ENCODE results near the gene R3HDM2.

Gene R3HDM2

DNA sequence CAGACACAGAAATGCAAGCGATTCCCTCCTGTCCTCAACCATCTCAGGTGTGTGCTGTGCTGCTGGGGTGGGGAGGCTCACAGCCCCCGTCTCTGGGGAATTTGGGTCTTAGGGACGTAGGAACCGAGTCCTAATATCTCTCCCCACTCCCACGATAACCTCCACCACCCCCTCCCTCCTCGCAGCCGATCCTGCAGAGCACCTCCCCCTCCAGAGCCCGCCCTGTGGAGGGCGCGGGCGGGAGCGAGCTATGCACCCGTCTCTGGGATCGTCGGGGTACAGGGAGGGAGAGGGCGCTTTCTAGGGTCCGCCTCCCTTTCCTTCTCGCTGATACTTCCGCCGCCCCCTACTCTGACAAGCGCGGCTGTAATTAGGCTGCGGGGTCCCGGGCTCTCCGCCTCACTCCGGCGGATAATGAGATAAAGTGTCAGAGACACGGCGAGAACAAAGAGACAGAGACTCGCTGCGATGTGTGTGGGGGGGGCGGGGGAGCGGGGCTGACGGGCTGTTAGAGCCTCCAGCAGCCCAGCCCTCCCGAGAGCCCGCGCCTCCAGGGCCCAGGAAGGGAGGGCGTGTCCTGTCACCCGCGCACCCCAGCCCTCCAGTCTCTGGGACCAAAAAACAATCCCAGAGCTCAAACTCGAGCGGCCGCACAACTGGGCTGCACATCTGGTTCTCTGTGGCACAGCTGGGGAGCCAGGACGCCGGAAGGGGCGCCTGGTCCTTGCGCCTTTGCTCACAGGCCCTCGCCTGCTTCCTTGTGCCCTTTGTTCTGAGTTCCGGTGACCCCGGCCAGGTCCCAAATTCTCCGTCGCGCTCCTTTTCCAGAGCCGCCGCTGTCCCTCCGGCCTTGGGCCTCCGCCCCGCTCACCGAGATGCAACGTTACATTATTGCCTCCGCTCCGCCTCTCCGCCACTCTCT lies 192.7 kb downstream of the R3HDM2 start:
- no peak for DNase-seq

DNA sequence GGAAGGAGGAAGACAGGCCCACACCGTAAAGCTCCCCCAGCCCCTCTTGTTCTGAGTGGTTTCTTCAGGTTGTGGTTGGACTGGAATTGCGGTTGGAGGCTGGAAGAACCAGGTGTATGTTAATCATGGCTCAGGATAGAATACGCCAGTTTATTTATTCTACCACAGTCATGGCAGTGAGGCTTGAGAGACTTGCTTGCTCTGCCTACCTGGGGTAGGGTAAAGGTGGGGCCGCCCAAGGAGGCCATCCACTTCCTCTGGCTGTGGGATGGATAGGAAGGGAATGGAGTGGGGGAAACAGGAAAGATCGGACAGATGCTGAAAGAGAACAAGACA lies 193.3 kb downstream of the R3HDM2 start:
- no peak for DNase-seq

DNA sequence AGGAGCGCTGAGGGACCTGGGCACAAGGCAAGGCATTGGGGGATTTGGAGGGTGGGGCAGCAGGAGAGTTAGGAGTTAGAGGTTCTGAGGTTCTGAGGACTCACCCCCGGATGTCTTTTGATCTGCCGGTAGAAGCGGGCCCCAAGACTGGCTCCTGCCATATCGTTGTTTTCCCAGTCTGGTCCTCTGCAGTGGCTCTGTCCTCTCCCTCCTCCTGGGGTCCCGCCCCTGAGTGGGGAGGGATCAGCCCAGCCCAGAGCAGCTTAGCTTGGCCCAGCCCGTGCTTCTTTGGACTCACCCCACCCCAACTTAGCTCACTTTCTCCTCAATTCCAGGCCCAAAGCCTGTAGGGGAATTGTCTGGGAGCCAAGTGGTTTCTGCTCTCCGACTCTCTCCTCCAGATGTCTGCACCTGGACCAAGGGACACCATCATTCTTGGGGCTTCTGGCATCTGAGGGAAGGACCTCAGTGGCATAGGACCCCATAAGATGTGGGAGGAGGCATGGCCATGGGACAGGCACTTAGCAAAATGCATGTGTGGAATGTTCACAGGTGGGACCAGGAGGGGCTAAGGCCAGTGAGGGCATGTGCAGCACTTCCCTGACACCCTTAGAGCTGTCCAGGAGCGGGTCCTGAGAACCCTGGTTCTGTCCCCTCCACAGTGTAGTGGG lies 193.8 kb downstream of the R3HDM2 start:
- DNase-seq, result no peak

DNA sequence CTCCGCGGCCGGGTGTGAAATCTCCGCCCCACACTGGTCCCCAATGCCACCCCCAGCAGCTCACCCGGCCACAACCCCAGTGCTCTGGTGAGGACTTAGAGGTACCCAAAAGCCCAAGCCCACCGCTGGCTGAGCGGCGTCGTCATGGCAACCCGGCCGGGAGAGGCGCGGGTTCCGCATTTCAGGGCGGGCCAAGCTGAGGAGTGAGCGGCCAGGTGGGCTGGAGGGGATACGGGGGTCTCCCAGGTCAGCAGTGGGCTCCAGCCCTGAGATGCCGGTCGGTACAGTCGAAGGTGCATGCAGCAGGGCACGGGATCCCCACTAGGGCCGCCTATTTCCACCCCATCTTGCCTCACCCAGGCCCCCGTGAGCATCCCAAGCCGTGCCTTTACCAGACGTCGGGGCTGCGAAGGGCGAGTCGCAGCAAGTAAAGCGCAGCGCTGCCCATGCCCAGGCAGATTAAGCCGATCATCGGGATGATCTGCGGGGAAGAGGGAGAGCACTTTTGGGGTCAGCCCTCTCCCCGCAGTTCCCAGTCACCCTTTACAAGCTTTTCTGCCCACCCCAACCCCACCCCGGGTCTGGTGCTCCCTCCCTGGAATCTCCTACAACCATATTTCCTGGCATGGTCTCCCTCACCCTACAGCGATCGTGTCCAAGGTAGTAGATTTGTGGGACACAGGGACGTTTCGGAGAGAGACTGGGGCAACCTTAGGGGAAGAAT lies 194.5 kb downstream of the R3HDM2 start:
- no peak for DNase-seq

DNA sequence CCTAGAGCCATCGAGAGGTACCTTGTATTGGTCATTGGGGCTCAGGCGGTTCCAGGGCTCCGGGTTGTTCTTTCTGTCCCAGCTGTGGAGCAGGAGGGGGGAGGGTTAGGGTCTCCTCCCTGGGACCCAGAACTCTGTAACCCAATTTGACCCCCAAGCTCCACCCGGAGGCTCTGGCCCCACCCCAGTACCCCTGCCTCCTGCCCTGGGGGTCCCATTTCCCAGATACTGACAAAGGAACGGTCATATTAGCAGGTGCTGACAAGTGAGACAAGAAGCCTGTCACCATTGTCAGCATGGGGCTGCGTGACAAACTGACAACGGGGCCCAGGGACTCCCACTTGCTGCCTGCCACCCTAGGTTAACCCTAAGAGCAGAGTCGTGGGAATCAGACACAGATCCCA lies 195.1 kb downstream of the R3HDM2 start:
- no peak for DNase-seq

DNA sequence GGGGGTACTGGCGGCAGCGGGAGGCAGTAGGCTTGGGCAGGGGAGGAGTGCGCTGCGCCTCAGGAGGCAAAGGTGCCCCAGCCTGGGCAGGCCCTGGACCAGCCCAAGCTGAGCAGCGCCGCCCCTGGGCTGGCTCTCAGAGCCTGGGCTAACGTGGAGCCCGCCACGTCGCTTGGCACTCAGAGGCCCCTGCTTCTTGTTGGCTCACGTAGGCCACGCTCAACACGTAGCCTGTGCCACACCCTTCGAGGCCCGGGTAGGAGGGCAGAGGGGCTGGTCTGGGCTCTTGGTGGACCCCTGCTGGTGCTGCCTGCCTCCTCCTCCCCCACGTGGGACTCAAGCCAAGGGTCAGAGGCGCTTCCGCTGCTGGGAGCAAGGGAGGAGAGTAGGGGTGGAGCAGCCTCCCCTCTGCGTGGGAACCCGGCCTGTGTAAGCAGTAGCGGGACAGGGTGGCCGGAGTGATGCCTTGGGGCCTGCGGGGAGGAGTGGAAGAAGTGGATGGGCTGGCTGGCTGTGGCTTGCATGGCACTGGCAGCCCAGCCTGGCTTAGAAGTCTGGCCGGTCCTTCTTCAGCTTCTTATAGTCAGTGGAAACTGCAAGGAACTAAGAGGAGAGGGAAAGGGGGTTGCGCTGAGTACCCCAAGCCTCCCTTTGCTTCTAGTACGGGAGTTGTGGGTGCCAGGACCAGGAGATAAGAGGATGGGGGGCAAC lies 195.7 kb downstream of the R3HDM2 start:
- DNase-seq, result no peak

DNA sequence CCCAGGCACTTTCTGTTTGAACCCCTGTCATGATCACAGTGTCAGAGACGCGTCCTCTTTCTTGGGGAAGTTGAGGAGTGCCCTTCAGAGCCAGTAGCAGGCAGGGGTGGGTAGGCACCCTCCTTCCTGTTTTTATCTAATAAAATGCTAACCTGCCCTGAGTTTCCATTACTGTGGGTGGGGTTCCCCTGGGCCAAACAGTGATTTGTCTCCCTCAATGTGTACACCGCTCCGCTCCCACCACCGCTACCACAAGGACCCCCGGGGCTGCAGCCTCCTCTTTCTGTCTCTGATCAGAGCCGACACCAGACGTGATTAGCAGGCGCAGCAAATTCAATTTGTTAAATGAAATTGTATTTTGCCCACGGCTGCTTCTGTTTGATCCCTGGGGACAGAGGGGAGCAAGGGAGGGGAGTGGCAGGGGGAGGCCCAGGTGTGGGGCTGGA lies 196.2 kb downstream of the R3HDM2 start:
- no peak for DNase-seq

DNA sequence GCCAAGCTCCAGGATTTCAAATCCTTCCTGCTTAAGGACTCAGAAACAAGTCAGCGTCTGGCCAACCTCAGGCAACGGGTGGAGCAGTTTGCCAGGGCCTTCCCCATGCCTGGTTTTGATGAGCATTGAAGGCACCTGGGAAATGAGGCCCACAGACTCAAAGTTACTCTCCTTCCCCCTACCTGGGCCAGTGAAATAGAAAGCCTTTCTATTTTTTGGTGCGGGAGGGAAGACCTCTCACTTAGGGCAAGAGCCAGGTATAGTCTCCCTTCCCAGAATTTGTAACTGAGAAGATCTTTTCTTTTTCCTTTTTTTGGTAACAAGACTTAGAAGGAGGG lies 196.6 kb downstream of the R3HDM2 start:
- no peak for DNase-seq

DNA sequence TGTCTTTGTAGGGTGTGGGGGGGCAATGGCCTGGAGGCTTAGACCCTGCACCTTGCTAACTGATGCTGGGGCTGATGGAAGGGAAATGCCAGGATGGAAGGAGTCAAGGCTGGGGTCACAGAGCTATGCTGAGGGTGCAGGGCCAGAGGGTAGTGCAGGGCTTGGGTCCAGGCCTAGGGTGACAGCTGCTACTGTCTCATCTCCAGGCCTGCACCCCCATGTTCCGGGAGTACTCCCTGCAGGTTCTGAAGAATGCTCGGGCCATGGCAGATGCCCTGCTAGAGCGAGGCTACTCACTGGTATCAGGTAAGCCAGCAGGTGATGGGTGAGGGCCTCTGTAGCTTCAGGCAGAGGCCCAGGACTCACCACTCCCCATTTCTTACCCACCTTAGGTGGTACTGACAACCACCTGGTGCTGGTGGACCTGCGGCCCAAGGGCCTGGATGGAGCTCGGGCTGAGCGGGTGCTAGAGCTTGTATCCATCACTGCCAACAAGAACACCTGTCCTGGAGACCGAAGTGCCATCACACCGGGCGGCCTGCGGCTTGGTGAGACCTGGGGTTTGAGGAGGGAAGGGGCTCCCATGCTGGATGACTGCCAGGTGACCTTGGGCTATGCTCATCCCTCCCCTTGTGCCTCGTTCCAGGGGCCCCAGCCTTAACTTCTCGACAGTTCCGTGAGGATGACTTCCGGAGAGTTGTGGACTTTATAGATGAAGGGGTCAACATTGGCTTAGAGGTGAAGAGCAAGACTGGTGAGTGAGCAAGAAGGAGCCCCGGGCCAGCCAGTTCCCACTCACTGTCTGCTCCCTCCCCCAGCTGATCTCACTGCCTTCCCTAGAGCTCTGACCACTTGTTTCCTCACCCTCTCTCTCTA lies 197.2 kb downstream of the R3HDM2 start:
- no peak for DNase-seq

DNA sequence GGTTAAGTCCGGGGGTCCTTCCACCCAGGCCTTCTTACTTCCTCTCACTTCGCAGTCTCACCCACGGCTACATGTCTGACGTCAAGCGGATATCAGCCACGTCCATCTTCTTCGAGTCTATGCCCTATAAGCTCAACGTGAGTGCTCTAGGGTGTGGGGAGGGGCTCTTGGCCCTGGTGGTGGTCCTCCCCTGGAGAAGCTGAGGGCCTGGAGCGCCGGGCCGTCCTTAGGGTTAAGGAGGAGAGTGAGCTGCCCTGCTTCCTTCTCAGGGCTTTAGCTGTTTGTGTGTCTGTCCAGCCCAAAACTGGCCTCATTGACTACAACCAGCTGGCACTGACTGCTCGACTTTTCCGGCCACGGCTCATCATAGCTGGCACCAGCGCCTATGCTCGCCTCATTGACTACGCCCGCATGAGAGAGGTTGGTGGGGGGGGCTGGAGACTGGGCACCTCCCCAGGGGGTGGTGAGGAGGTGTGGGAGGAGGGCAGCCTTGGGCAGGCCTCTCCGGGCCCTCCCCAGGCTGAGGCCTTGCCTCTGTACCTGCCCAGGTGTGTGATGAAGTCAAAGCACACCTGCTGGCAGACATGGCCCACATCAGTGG lies 198.6 kb downstream of the R3HDM2 start:
- no peak for DNase-seq

DNA sequence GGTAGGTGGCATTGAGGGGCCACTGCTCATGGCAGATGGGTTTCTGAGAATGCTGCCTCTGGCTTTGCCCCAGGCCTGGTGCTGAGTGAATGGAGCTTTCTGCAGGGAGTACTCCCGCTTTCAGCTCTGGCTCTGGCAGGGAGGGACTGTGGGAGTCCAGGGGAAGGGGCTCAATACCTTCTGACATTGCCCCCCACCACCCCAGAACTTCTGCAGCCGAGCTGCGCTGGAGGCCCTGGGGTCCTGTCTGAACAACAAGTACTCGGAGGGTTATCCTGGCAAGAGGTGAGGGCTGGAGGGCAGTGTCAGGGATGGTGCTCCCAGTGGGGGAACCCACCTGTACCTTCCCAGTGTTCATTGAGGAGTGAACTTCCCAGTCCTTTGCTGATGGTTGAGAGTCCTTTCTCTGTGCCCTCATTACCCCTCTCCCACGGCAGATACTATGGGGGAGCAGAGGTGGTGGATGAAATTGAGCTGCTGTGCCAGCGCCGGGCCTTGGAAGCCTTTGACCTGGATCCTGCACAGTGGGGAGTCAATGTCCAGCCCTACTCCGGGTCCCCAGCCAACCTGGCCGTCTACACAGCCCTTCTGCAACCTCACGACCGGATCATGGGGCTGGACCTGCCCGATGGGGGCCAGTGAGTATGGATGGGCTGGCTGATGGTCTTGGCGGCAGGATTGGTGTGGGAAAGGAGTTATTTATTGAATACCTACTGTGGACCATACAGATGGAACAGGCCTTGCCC lies 199.4 kb downstream of the R3HDM2 start:
- DNase-seq, result no peak

DNA sequence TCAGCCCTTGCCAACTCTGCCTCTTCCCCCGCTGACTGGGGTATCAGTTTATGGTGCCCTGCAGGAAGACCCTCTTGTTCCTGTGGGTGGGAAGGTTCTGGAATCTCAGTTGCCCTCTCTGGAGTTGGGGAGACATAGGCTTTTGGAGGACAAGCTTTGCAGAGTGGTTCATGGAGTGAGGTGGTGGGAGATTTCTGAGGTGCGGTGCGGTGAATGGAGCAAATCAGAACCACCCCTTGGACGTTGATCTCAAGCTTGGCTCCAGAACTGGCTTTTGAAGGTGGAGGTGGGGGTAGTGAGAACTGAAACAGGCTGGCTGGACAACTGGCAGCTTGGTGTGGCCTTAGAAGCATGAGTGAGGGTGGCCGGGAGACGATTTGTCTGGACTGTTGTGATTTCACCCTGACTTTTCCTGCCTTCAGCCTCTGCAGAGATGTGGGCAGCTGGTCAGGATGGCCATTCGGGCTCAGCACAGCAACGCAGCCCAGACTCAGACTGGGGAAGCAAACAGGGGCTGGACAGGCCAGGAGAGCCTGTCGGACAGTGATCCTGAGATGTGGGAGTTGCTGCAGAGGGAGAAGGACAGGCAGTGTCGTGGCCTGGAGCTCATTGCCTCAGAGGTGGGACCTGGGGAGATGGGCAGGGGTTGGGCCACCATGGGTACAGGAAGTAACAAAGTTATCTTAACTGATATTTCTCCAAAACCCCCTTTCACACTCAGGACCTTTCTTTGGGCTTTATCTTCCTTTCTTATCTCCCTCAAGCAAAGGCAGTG lies 200.3 kb downstream of the R3HDM2 start:
- DNase-seq, result no peak

DNA sequence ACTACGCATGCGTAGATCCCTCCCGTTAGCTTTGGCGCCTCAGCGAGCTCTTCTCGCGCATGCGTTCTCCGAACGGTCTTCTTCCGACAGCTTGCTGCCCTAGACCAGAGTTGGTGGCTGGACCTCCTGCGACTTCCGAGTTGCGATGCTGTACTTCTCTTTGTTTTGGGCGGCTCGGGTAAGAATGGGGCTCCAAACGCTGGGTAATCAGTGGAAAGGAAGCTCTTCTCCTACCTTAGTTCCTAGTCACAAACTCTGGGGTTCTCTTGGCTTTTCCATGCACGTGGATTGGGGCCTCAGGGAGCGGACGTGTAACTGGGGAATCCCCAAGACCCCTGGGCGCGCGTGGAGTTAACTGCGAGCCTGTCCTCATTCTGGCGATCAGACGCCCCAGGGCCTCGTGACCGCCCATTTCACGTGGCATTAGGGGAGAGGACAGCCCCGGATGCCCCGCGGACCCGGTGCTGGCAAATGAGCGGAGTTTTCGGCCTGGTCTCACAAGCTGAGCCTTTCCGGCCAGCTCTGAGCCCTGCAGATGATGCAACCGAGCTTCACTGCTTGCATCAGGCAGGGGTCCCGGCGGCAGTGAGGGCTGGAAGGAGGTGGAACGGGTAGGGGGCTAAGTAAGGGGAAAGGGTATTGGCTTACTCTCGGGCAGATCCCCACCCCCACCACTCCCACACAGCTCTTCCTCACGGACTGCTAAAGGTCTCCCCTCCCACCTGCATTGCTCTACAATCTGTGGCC lies 201.0 kb downstream of the R3HDM2 start, which contains the start of gene SHMT2:
SHMT2 (plus strand) TSS at position 78 of the 747 bp plus-strand sequence; CDS start at position 146, 68 bp downstream.
- peak; percentile 82 for DNase-seq

DNA sequence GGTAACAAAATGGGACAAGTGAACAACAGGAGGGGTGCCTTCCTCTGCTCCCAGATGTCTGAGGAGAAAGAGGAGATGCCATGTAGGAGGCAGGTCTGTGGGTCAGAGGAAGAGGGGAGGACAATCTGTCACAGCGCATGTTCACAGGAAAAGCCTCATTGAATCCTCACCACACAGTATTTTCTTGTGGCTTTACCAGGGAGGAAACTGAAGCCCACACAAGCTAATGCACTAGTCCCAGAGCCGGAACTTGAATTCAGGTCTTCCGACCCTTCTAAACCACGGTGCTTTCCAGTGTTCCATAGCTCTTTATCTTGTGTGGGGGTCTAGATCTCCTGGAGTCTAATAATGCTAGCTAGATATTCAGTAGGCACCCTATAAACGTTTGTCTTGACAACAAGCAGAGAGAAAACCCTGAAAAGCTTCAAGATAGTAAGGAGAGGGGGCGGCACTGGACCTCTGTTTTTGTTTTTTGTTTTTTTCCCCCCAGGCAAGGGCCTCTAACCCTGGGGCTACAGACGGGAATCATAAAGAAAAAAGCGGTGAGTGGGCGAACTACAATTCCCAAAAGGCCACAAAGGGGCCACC lies 201.7 kb downstream of the R3HDM2 start:
- DNase-seq, result no peak

DNA sequence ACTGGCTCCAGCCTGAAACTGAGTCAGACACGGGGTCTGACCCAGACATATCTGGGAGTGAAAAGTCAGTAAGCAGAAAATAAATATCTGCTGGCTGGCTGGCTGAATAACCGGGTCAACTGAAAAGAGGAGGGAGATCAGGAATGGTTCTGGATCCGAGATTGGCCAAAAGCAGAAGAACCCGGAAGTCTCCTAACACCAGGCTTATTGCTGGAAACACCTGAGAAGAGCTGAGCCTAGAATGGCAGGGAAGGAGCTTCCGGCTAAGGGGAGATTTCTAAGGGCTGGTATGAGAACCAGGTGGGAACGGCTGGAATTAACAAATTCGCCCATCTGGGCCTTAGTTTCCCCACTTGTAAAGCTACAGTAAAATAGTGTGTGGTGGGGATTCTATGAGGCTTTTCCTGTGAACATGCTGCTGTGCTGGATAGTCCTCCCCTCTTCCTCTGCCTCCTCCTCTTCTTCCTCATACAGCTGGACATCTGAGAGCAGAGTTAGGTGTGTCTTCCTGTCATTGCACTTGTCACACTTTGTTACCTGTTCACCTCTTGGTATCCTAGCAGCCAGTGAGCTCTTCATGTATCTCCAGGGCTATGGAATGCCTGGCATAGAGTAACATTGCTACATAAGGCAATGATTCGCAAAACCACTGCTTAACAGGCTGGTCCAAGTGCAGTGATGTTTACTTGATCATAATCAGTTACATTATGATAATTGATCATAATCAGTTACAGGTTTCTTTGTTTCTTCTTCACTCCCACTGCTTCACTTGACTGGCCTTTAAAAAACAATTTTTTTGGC lies 203.3 kb downstream of the R3HDM2 start:
- no peak for DNase-seq

DNA sequence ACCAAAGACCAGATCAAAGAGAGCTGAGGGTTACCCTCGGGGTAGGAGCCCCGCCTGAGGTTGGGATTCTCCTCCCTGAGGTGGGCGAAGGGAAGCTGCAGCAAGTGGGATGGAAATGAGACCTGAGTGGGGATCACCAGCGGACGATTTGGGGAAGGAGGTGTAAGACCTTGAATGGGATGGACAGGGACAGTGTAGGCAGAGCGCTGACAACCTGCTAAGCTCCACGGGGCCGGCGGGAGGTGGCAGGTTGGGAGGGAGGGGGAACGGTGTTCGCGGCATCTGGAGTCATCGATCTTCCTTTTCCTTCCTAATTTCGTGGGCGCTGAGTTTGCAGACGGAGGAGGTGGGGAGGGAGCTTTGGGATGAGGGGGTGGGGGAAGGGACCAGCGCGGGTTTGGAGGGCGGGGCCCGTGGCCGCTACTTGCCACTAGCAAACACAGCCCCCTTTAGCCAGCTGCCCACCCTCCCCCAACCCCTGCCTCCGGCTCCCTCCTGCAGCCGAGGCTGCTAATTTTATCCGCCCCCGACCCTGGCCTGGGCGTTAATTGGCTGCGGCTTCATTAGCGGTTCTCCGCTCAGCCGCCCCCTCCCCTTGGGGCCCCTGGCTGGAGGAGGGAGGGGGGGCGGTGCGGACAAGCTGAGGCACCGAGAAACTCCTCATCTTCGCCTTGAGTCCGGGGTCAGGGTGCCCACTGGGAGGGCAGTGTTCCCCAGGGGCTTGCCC lies 204.1 kb downstream of the R3HDM2 start:
- DNase-seq, result no peak

DNA sequence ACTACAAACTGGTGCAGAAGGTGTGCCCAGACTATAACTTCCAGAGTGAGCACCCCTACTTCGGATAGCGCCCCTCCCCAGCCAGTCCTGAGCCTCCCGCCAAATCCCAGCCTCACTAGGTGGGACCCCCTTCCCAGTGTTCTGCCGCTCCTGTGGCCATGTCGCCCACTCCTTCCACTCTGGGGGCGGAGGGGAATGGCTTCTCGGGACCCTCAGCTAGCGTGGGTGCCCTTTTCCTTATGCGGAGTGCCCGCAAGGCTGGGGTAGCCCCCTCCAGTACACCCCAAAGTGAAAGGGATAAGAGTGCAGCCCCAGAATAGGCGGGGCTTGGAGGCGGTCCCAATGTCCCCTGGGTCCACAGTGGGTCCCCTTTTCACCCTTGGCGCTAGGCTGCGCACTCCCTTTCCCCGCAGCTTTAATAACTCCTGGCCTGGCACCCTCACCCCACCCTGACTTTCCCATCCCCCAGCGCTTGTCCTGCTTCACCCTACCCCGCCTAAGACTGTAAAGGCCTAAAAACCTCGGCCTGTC lies 205.1 kb downstream of the R3HDM2 start:
- no peak for DNase-seq
